HG03469 (cell line): Measurements from ENCODE around the gene MAU2.
A peak's percentile ranks its signal among the peaks of the same experiment; 100 is the strongest.
"Not testable (repeated sequence)": the region's sequence is repeated elsewhere in the genome, so short reads cannot be mapped to it uniquely, and the experiment has no call there.

Experiments used
- ATAC-seq: cut with Tn5 transposase; IDR thresholded peaks from one replicate; pipeline ENCODE4 v1.9.1; 2021; ENCODE audit warnings: mild to moderate bottlenecking, moderate library complexity, moderate number of reproducible peaks; ENCODE audit not compliant: unreplicated experiment

MAU2 gene

DNA sequence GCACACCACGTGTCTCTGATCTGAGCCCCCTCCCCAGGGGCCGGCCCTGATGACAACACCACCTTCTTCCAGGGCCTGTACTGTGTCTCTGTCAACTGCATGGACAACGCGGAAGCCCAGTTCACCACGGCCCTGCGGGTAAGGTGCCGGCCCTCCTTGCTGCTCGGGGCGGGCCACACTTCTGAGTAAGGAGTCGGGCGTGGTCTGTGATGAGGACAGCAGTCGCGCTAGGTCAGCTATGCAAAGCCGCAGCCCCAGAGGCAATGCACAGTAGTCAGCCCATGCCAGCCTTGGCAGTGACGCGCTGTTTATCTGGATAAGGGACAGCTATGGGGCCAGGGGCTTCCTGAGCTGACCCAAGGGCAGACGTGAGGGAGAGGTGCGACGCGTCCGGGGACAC lies 24.6 kb downstream of the MAU2 start:
- ATAC-seq = no peak

GRCh38 chr19:19345970-19346369 lies 25.3 kb downstream of the MAU2 start:
- ATAC-seq = no peak

GRCh38 chr19:19347401-19348110 lies 26.9 kb downstream of the MAU2 start:
- no peak for ATAC-seq

GRCh38 chr19:19348266-19348665 lies 27.6 kb downstream of the MAU2 start:
- ATAC-seq = no peak

- no peak for ATAC-seq
Measured at GRCh38 chr19:19349365-19349764, 28.7 kb downstream of the MAU2 start.

DNA sequence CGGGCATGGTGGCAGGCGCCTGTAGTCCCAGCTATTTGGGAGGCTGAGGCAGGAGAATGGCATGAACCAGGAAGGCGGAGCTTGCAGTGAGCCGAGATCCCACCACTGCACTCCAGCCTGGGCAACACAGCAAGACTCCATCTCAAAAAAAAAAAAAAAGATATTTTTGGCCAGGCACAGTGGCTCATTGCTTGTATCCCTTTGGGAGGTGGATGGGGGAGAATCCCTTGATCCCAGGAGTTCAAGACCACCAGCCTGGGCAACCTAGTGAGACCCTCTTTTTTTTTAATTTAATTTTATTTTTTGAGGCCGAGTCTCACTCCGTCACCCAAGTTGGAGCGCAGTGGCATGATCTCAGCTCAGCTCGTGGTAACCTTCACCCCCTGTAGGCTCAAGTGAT lies 30.1 kb downstream of the MAU2 start:
- not testable (repeated sequence) for ATAC-seq

- ATAC-seq = no peak
Measured at GRCh38 chr19:19352823-19353222, 32.2 kb downstream of the MAU2 start.

GRCh38 chr19:19354007-19354406 lies 33.4 kb downstream of the MAU2 start:
- ATAC-seq = no peak

DNA sequence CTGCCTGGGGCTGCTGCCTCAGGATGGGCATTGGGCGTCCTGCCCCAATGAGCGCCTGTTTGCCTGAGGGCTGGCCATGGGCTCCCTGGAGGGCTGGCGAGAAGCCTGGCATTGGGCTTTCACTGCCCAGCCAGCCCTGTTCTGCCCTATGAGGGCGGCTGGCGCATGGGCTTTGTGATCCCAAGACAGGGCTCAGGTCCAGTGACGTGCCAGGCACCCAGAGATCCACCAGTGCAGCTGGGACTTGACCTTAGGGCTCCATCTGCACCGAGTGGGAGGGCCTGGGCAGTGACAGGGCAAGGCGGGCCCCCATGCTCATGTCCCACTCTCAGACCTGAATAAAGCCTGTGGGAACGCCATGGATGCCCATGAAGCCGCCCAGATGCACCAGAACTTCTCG lies 34.3 kb downstream of the MAU2 start:
- ATAC-seq = no peak

DNA sequence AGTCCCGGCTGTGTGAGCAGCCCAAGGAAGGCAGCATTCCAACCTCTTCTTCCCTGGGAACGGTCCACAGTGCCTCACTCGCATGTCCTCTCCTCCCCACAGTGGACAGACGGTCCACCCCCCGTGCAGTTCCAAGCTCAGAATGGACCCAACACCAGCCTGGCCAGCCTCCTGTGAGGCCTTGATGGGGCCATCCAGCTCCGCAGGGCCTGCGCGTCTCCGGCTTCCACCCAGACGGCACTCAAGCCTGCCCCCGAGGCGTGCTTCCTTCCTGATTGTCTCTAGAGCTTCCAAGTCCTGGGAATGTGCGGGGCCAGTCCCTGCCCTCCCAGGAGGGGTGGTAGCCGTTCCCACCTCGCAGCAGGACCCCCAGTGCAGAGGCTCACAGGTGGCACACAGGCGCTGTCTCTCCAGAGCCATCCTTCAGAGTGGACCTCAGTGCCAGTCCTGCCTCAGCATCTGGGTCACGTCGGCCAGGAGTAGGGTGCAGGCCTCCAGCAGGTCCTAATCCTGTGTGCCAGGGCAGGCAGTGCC lies 35.0 kb downstream of the MAU2 start:
- no peak for ATAC-seq

DNA sequence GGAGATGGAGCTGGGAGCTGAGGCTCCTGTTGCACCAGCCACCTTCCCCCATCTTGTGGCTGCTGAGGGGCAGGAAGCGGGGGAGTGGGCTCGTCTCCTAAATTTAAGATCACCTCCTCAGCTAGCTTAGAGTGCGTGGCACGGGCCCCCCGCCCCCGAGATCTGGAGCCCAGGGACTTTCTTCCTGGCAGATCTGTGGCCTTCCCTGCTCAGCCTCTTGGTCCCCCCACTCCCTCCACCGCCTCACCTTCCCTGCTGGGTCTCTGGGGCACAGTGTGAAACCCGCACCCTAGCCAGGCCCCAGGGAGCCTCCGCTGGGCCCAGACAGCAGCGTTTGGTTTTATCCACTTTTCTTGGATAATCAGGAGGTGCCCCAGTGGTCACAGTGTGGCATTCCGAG lies 35.9 kb downstream of the MAU2 start:
- ATAC-seq = no peak

- no peak for ATAC-seq
Measured at GRCh38 chr19:19356901-19357566, 36.4 kb downstream of the MAU2 start.

DNA sequence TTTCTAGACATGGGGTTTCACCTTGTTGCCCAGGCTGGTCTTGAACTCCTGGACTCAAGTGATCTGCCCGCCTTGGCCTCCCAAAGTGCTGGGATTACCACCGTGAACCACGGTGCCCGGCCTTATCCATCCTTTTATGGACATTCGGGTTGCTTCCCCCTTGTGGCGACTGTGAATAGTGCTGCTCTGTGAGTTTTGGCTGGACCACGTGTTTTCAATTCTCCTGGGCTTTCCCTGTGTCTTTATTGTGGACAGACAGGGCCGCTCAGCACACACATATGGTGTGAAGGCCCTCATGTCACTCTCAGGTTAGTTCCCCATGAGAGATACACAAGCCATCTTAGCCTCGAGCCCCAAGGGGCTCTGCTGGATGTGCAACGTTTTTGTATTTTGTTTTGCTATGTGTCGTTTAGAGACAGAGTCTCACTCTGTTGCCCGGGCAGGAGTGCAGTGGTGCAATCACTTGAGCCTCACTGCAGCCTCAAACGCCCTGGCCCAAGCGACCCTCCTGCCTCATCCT lies 40.5 kb downstream of the MAU2 start:
- ATAC-seq = peak; percentile 53

DNA sequence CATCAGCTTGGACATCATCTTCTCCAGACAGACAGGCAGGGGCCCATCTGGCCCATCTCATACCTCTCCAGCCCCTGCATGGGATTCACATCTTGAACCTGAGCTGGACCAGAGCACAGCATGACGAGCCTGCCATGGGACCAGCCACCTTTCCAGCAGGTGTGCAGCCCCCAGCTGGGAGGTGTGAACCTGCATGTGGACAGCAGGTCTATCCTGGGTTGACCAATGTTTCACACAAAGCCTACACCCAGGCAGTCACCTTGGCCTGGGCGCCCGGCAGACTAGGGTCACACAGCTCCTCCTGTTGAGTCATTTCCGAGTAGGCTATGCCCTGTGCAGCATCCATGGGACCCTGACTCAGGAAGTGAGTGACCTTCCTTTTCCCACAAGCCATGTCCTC lies 41.4 kb downstream of the MAU2 start:
- no peak for ATAC-seq

- peak; percentile 63 for ATAC-seq
Measured at GRCh38 chr19:19366434-19367396, 46.1 kb downstream of the MAU2 start.

DNA sequence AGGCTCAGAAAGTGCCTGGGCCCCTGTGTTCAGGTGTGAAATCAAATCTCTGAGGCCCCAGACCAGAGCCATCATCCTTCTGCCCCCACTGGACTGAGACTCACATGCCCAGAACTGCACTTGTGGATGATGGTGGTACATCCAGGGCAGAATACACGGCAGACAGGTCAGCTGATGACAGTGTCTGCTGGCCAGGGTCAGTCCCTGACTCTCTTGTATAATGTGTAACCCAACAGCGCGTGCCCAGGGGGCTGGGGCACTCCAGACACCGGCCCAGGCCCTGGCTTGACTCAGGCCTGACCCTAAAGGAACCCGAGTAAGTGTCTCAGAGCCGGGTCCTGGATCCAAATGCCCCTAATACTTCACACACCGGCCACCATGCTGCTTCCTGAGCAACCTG lies 47.5 kb downstream of the MAU2 start:
- ATAC-seq = no peak

- ATAC-seq = no peak
Measured at GRCh38 chr19:19371059-19371458, 50.4 kb downstream of the MAU2 start.

DNA sequence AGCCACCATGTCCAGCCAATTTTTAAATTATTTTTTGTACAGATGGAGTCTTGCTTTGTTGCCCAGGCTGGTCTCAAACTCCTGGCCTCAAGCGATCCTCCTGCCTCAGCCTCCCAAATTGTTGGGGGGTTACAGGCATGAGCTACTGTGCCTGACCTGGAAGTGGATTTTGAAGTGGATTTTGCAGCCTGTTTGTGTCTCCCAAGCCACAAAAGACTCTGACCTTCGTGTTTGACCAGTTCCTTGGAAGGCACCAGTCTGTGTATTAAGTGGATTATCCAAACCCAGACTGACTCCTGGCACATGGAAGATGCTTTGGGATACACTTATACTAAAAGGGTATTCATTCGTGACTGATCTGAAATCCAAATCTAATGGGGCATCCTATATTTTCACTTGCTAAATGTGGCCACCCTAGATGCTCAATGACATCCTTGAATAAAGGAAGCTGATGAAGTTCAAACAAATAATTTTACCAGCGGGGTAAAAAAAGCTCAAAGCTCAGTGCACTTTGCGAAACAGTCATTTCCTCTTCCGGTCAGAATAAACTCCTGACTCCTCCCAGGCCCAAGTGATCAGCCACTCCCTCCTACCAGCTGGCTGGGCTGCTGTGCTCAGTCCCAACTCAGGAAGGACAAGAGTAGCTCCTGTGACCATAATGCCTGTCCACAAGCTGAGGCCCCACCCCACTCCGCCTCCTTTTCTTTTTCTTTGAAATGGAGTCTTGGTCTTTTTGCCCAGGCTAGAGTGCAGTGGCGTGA lies 52.2 kb downstream of the MAU2 start:
- ATAC-seq = no peak

GRCh38 chr19:19379527-19379926 lies 58.9 kb downstream of the MAU2 start:
- ATAC-seq = no peak

- ATAC-seq = not testable (repeated sequence)
Measured at GRCh38 chr19:19380316-19380715, 59.7 kb downstream of the MAU2 start.
